HepG2 (cell line): ENCODE results near the gene TUBB. TPM values are rescaled to one million over a fixed set of nuclear protein-coding genes. Genes with fewer than 3 reads are reported as not detected.

ENCODE experiments used
- AGO2 ChIP-seq: fragments of 200-400 bp; formaldehyde crosslinking; optimal IDR thresholded peaks from 2 replicates; pipeline ENCODE3; 2017; ENCODE audit warnings: mild to moderate bottlenecking, low read depth, low read length, moderate library complexity
- ARID2 ChIP-seq: sonication (generic); formaldehyde crosslinking; IDR thresholded peaks from 2 replicates; pipeline ENCODE4 v1.8.1; 2022; ENCODE audit warnings: mild to moderate bottlenecking, missing genetic modification reagents, borderline replicate concordance
- BHLHE40 ChIP-seq: IDR thresholded peaks from 2 replicates; pipeline ENCODE4 v1.6.1; 2011; ENCODE audit warnings: low read length, improper control_type of control experiment
- CCDC6 ChIP-seq: sonication (generic); formaldehyde crosslinking; IDR thresholded peaks from 2 replicates; pipeline ENCODE4 v1.8.1; 2022; ENCODE audit warnings: mild to moderate bottlenecking, missing genetic modification reagents, moderate library complexity
- DR1 ChIP-seq: sonication (generic); formaldehyde crosslinking; IDR thresholded peaks from 2 replicates; pipeline ENCODE4 v1.8.0; 2021; ENCODE audit warnings: mild to moderate bottlenecking, missing genetic modification reagents, inconsistent platforms
- ELF3 ChIP-seq: IDR thresholded peaks from 2 replicates; pipeline ENCODE4 v1.6.1; 2016; ENCODE audit warnings: missing genetic modification reagents, missing compliant biosample characterization
- FOXK1 ChIP-seq: sonication (generic); formaldehyde crosslinking; IDR thresholded peaks from 2 replicates; pipeline ENCODE4 v1.4.0; 2020; ENCODE audit warnings: low read depth, missing genetic modification reagents, borderline replicate concordance
- HES4 ChIP-seq: sonication (generic); formaldehyde crosslinking; IDR thresholded peaks from 2 replicates; pipeline ENCODE4 v1.9.0; 2021; ENCODE audit warnings: mild to moderate bottlenecking, missing genetic modification reagents, borderline replicate concordance
- KDM5A ChIP-seq: fragments of 200-600 bp; sonication (generic); IDR thresholded peaks from 2 replicates; pipeline ENCODE4 v1.7.0; 2018; ENCODE audit warnings: antibody characterized with exemption, mild to moderate bottlenecking, low read length, borderline replicate concordance
- NFATC3 ChIP-seq: sonication (generic); formaldehyde crosslinking; IDR thresholded peaks from 2 replicates; pipeline ENCODE4 v1.5.1; 2020; ENCODE audit warnings: mild to moderate bottlenecking, missing genetic modification reagents
- RERE ChIP-seq: IDR thresholded peaks from 2 replicates; pipeline ENCODE4 v1.6.1; 2016; ENCODE audit warnings: low read depth, missing genetic modification reagents, missing compliant biosample characterization
- RNF2 ChIP-seq: fragments of 450-650 bp; conservative IDR thresholded peaks from 2 replicates; pipeline ENCODE4 v1.6.1; 2016; ENCODE audit warnings: low read depth
- TOE1 ChIP-seq: sonication (generic); formaldehyde crosslinking; IDR thresholded peaks from 2 replicates; pipeline ENCODE4 v1.4.0; 2020; ENCODE audit warnings: mild to moderate bottlenecking, missing genetic modification reagents
- ZNF12 ChIP-seq: sonication (generic); formaldehyde crosslinking; IDR thresholded peaks from 2 replicates; pipeline ENCODE4 v1.5.0; 2020; ENCODE audit warnings: missing genetic modification reagents
- ZNF160 ChIP-seq: sonication (generic); formaldehyde crosslinking; IDR thresholded peaks from 2 replicates; pipeline ENCODE4 v1.8.0; 2022; ENCODE audit warnings: mild to moderate bottlenecking, inconsistent platforms, missing genetic modification reagents
- ZNF253 ChIP-seq: sonication (generic); formaldehyde crosslinking; IDR thresholded peaks from 2 replicates; pipeline ENCODE4 v1.8.0; 2022; ENCODE audit warnings: mild to moderate bottlenecking, missing genetic modification reagents, borderline replicate concordance
- ZNF383 ChIP-seq: sonication (generic); formaldehyde crosslinking; IDR thresholded peaks from 2 replicates; pipeline ENCODE4 v1.4.0; 2020; ENCODE audit warnings: missing genetic modification reagents, mild to moderate bottlenecking, borderline replicate concordance
- ZNF44 ChIP-seq: sonication (generic); formaldehyde crosslinking; IDR thresholded peaks from 2 replicates; pipeline ENCODE4 v1.5.1; 2020; ENCODE audit warnings: mild to moderate bottlenecking, missing genetic modification reagents
- ZNF574 ChIP-seq: sonication (generic); formaldehyde crosslinking; IDR thresholded peaks from 2 replicates; pipeline ENCODE4 v1.4.0; 2020; ENCODE audit warnings: missing genetic modification reagents
- ZNF619 ChIP-seq: sonication (generic); formaldehyde crosslinking; IDR thresholded peaks from 2 replicates; pipeline ENCODE4 v1.4.0; 2020; ENCODE audit warnings: mild to moderate bottlenecking, missing genetic modification reagents
- ZSCAN12 ChIP-seq: sonication (generic); formaldehyde crosslinking; IDR thresholded peaks from 2 replicates; pipeline ENCODE4 v1.9.0; 2021; ENCODE audit warnings: mild to moderate bottlenecking, missing genetic modification reagents
- polyA plus RNA-seq, 8 experiments: library from polyadenylated mRNA; depleted of rRNA in 3 of 8; stranded (reverse) in 7 of 8; unstranded in 1 of 8; fragments of >200 nt; fragmentation: Illumina TruSeq in 4 of 8; extraction: Trizol in 4 of 8; gene quantifications; 2 replicates each; pipeline versions ENCODE4 v1.2.1 to v1.2.3, GENCODE V29; 2011 to 2016; ENCODE audit warnings: low read depth in 4 of 8, missing spikeins in 1 of 8, mixed read lengths in 1 of 8; ENCODE audit not compliant: insufficient read depth in 1 of 8
- total RNA-seq, 5 experiments: library from RNA; depleted of rRNA; stranded (reverse); fragments of >200 nt; fragmentation: Illumina TruSeq; extraction: Trizol; gene quantifications; 2 replicates each; pipeline ENCODE4 v1.2.3, GENCODE V29; 2016; ENCODE audit warnings: low read depth in 1 of 5

The TUBB gene
- total and polyA plus RNA-seq, 2 of the 13 experiments (the other 11 are each of a cell fraction or from before 2014, with no cell fraction given): 911 to 1,163 TPM

GRCh38 chr6:30717129-30717844 lies 2.9 kb upstream of the TUBB start, which contains the start of gene MDC1 (continued):
- TF ChIP-seq HES4 (CRISPR knock-in tag) (0 out of 2 replicates have a peak, but pooled peaks have one; percentile 56), ELF3 (CRISPR knock-in tag) (peak; percentile 93), NFATC3 (CRISPR knock-in tag) (0 out of 2 replicates have a peak, but pooled peaks have one; percentile 14), ZNF253 (CRISPR knock-in tag) (peak; percentile 35; the same call in 1 of the 2 replicates), AGO2 (no peak), RNF2 (0 out of 2 replicates have a peak, but pooled peaks have one; percentile 19), FOXK1 (CRISPR knock-in tag) (peak; percentile 95), KDM5A (peak; percentile 48; the same call in 1 of the 2 replicates), ARID2 (peak; percentile 90; the same call in 1 of the 2 replicates), BHLHE40 (peak; percentile 55), ZNF44 (CRISPR knock-in tag) (peak; percentile 88; the same call in 1 of the 2 replicates), DR1 (peak; percentile 98), ZNF619 (CRISPR knock-in tag) (peak; percentile 88; the same call in 1 of the 2 replicates), RERE (CRISPR knock-in tag) (peak; percentile 88), TOE1 (CRISPR knock-in tag) (peak; percentile 88; the same call in 1 of the 2 replicates), CCDC6 (peak; percentile 98), ZSCAN12 (CRISPR knock-in tag) (peak; percentile 62; the same call in 1 of the 2 replicates), ZNF160 (peak; percentile 87; the same call in 1 of the 2 replicates), ZNF574 (peak; percentile 99), ZNF12 (CRISPR knock-in tag) (no peak; the same call in none of the 2 replicates), ZNF383 (peak; percentile 96)
